HepG2 (cell line): ENCODE results near the gene CARD16. TPM values are rescaled to one million over a fixed set of nuclear protein-coding genes. Genes with fewer than 3 reads are reported as not detected.

Source experiments
- ADNP ChIP-seq: sonication (generic); formaldehyde crosslinking; IDR thresholded peaks from 2 replicates; pipeline ENCODE4 v1.4.0; 2020; ENCODE audit warnings: missing genetic modification reagents
- CREM ChIP-seq, 2 experiments: sonication (generic) in 1 of 2; formaldehyde crosslinking in 1 of 2; IDR thresholded peaks; 2 replicates each; pipeline versions ENCODE4 v1.4.0 to v1.6.1; 2016 to 2020; ENCODE audit warnings: antibody characterized with exemption in 1 of 2, mild to moderate bottlenecking in 1 of 2, missing genetic modification reagents in 1 of 2
- GATA4 ChIP-seq: sonication (generic); IDR thresholded peaks from 2 replicates; pipeline ENCODE4 v1.6.1; 2016; ENCODE audit warnings: antibody characterized with exemption, low read depth, borderline replicate concordance
- JUND ChIP-seq: sonication (generic); formaldehyde crosslinking; IDR thresholded peaks from 2 replicates; pipeline ENCODE4 v1.8.0; 2022; ENCODE audit warnings: mild to moderate bottlenecking, missing genetic modification reagents
- MEF2D ChIP-seq: sonication (generic); formaldehyde crosslinking; IDR thresholded peaks from 2 replicates; pipeline ENCODE4 v1.5.1; 2020; ENCODE audit warnings: mild to moderate bottlenecking, missing genetic modification reagents
- MIER2 ChIP-seq: IDR thresholded peaks from 2 replicates; pipeline ENCODE4 v1.6.1; 2016; ENCODE audit warnings: missing biosample characterization, missing genetic modification reagents
- NFIC ChIP-seq: IDR thresholded peaks from 2 replicates; pipeline ENCODE4 v1.6.1; 2012; ENCODE audit warnings: mild to moderate bottlenecking, low read length, inconsistent platforms
- SMAD3 ChIP-seq: sonication (generic); formaldehyde crosslinking; IDR thresholded peaks from 2 replicates; pipeline ENCODE4 v1.4.0; 2020; ENCODE audit warnings: missing genetic modification reagents
- SNAPC4 ChIP-seq: sonication (generic); formaldehyde crosslinking; IDR thresholded peaks from 2 replicates; pipeline ENCODE4 v1.4.0; 2020; ENCODE audit warnings: mild to moderate bottlenecking, missing genetic modification reagents
- TBX3 ChIP-seq: fragments of 450-650 bp; IDR thresholded peaks from 2 replicates; pipeline ENCODE4 v1.6.1; 2017; ENCODE audit warnings: antibody characterized with exemption, mild to moderate bottlenecking, inconsistent platforms, borderline replicate concordance
- ZGPAT ChIP-seq: IDR thresholded peaks from 2 replicates; pipeline ENCODE4 v1.6.1; 2016; ENCODE audit warnings: mild to moderate bottlenecking
- ZNF33B ChIP-seq: sonication (generic); formaldehyde crosslinking; IDR thresholded peaks from 2 replicates; pipeline ENCODE4 v1.5.1; 2020; ENCODE audit warnings: mild to moderate bottlenecking, missing genetic modification reagents
- ZNF367 ChIP-seq: sonication (generic); formaldehyde crosslinking; IDR thresholded peaks from 2 replicates; pipeline ENCODE4 v1.4.0; 2020; ENCODE audit warnings: missing genetic modification reagents, borderline replicate concordance
- ZNF691 ChIP-seq: sonication (generic); formaldehyde crosslinking; IDR thresholded peaks from 2 replicates; pipeline ENCODE4 v1.4.0; 2020; ENCODE audit warnings: missing genetic modification reagents, low read depth, mild to moderate bottlenecking, borderline replicate concordance
- ZNF710 ChIP-seq: sonication (generic); formaldehyde crosslinking; IDR thresholded peaks from 2 replicates; pipeline ENCODE4 v1.5.0; 2020; ENCODE audit warnings: mild to moderate bottlenecking, missing genetic modification reagents, borderline replicate concordance
- ZNF766 ChIP-seq: sonication (generic); formaldehyde crosslinking; IDR thresholded peaks from 2 replicates; pipeline ENCODE4 v1.5.0; 2020; ENCODE audit warnings: missing genetic modification reagents, borderline replicate concordance
- ZSCAN25 ChIP-seq: sonication (generic); formaldehyde crosslinking; IDR thresholded peaks from 2 replicates; pipeline ENCODE4 v1.8.0; 2022; ENCODE audit warnings: mild to moderate bottlenecking, missing genetic modification reagents
- polyA plus RNA-seq, 8 experiments: library from polyadenylated mRNA; depleted of rRNA in 3 of 8; stranded (reverse) in 7 of 8; unstranded in 1 of 8; fragments of >200 nt; fragmentation: Illumina TruSeq in 4 of 8; extraction: Trizol in 4 of 8; gene quantifications; 2 replicates each; pipeline versions ENCODE4 v1.2.1 to v1.2.3, GENCODE V29; 2011 to 2016; ENCODE audit warnings: low read depth in 4 of 8, missing spikeins in 1 of 8, mixed read lengths in 1 of 8; ENCODE audit not compliant: insufficient read depth in 1 of 8
- total RNA-seq, 5 experiments: library from RNA; depleted of rRNA; stranded (reverse); fragments of >200 nt; fragmentation: Illumina TruSeq; extraction: Trizol; gene quantifications; 2 replicates each; pipeline ENCODE4 v1.2.3, GENCODE V29; 2016; ENCODE audit warnings: low read depth in 1 of 5

CARD16 gene
- total and polyA plus RNA-seq, 2 of the 13 experiments (the other 11 are each of a cell fraction or from before 2014, with no cell fraction given): 0.34 TPM; not detected in 1

- TF ChIP-seq MIER2 (CRISPR knock-in tag) (0 out of 2 replicates have a peak, but pooled peaks have one; percentile 43), ADNP (CRISPR knock-in tag) (peak; percentile 9; the same call in 1 of the 2 replicates), ZSCAN25 (CRISPR knock-in tag) (peak; percentile 23; the same call in 1 of the 2 replicates), ZNF766 (peak; percentile 84; the same call in 1 of the 2 replicates), CREM (IDR thresholded peaks at IDR 0.05) (peak; percentile 79), CREM (CRISPR knock-in tag; IDR thresholded peaks at IDR 0.05) (no peak), TBX3 (no peak), ZGPAT (CRISPR knock-in tag) (peak; percentile 83), ZNF367 (CRISPR knock-in tag) (no peak), SMAD3 (CRISPR knock-in tag) (peak; percentile 88), SNAPC4 (CRISPR knock-in tag) (no peak), ZNF710 (CRISPR knock-in tag) (peak; percentile 74; the same call in 1 of the 2 replicates), GATA4 (peak; percentile 53; the same call in 1 of the 2 replicates), JUND (CRISPR knock-in tag) (peak; percentile 95), ZNF691 (no peak), NFIC (peak; percentile 93), ZNF33B (CRISPR knock-in tag) (no peak), MEF2D (0 out of 2 replicates have a peak, but pooled peaks have one; percentile 44)
Measured at GRCh38 chr11:105046898-105047579, 1.9 kb upstream of the CARD16 start (continued).
